ENCODE results near the gene SUPV3L1. TPM values are rescaled to one million over a fixed set of nuclear protein-coding genes. Genes with fewer than 3 reads are reported as not detected.

The SUPV3L1 gene
- total RNA-seq, 4 donors from 2014 or later = 24.6 to 32.0 (median 28.1) TPM

GRCh38 chr10:69146759-69147158, 33.3 kb upstream of the SUPV3L1 start:
- TF ChIP-seq CTCF (IDR thresholded peaks at IDR 0.05; ENCODE audit: low read depth) = no peak

DNA sequence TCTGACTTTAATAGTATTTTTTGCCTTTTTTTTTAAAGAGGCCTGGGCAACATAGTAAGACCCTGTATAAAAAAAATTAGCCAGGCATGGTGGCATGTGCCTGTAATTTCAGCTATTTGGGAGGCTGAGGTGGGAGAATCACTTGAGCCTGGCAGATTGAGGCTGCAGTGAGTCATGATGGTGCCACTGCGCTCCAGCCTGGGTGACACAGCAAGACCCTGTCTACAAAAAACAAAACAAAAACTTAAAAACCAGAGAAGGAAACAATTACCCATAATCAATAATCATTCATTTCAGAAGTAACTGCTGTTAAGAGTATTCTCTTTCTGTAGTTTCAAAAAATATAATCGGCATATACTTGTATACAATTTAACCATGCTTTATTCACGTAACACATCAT, 28.1 kb upstream of the SUPV3L1 start:
- TF ChIP-seq CTCF (IDR thresholded peaks at IDR 0.05; ENCODE audit: low read depth) = no peak

- no peak for TF ChIP-seq CTCF (IDR thresholded peaks at IDR 0.05; ENCODE audit: low read depth)
Observed at GRCh38 chr10:69153227-69153626, 26.8 kb upstream of the SUPV3L1 start.

DNA sequence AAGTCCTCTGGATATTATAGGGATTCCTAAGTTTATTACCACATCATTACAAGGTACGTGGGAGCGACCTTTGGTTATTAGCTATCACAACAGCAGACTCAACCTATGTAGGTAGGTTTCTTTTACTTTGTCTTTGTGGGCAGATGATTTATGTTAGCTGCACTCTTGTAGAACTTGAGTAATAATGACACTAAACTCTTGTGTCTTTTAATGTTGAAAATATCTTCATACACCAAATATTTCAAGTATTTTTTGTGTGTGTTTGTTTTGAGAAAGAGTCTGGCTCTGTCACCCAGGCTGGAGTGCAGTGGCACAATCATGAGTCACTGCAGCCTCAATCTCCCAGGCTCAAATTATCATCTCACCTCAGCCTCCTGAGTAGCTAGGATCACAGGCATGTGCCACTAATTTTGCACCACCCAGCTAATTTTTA, 19.2 kb upstream of the SUPV3L1 start:
- TF ChIP-seq CTCF (IDR thresholded peaks at IDR 0.05; ENCODE audit: low read depth) = no peak

- TF ChIP-seq CTCF (IDR thresholded peaks at IDR 0.05; ENCODE audit: low read depth) = no peak
Observed at GRCh38 chr10:69168493-69168892, 11.5 kb upstream of the SUPV3L1 start.

GRCh38 chr10:69172241-69172982, 7.6 kb upstream of the SUPV3L1 start:
- no peak for TF ChIP-seq CTCF (IDR thresholded peaks at IDR 0.05; ENCODE audit: low read depth)

DNA sequence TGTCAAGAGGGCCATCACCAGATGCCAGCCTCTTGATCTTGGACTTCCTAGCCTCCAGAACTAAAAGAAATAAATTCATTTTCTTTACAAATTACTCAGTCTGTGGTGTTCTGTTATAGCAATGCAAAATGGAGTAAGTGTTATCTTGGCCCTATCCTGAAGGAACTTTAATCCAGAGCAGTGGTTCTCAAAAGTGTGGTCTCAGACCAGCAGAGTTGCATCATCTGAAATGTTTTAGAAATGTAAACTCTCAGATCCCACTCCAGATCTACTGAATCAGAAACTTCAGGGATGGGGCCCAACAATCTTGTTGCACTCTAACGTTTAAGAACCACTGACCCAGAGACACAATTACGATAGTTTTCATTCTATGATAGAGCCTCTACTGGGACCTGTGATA, 3.2 kb upstream of the SUPV3L1 start:
- TF ChIP-seq CTCF (IDR thresholded peaks at IDR 0.05; ENCODE audit: low read depth) = no peak
